HG03135 (cell line): Measurements from ENCODE around the gene IFT88.

Experiments used
- ATAC-seq: cut with Tn5 transposase; IDR thresholded peaks from one replicate; pipeline ENCODE4 v1.9.1; 2021; ENCODE audit warnings: mild to moderate bottlenecking, moderate library complexity; ENCODE audit not compliant: unreplicated experiment

Gene IFT88

GRCh38 chr13:20682061-20682460, 115.1 kb downstream of the IFT88 start:
- no peak for ATAC-seq

GRCh38 chr13:20684041-20684440, 117.1 kb downstream of the IFT88 start:
- no peak for ATAC-seq

- ATAC-seq = no peak
These were observed 117.6 kb downstream of the IFT88 start for GRCh38 chr13:20684546-20684945.

- ATAC-seq = no peak
These were observed 118.1 kb downstream of the IFT88 start for GRCh38 chr13:20685092-20685491.

GRCh38 chr13:20686167-20686566, 119.2 kb downstream of the IFT88 start:
- ATAC-seq = no peak

- no peak for ATAC-seq
These were observed 120.1 kb downstream of the IFT88 start for GRCh38 chr13:20686863-20687579.

GRCh38 chr13:20689291-20689690, 122.3 kb downstream of the IFT88 start:
- ATAC-seq = no peak

- ATAC-seq = no peak
These were observed 124.7 kb downstream of the IFT88 start for GRCh38 chr13:20691616-20692015.

- ATAC-seq = no peak
These were observed 129.1 kb downstream of the IFT88 start for GRCh38 chr13:20696073-20696472.

GRCh38 chr13:20699715-20700114, 132.8 kb downstream of the IFT88 start:
- no peak for ATAC-seq

- no peak for ATAC-seq
These were observed 133.3 kb downstream of the IFT88 start for GRCh38 chr13:20700288-20700687.

GRCh38 chr13:20701461-20701860, 134.5 kb downstream of the IFT88 start:
- ATAC-seq = no peak

- ATAC-seq = no peak
These were observed 135.6 kb downstream of the IFT88 start for GRCh38 chr13:20702530-20702914.

- ATAC-seq = peak; percentile 36
These were observed 136.2 kb downstream of the IFT88 start, which contains the start of gene IL17D for GRCh38 chr13:20702915-20703779. TSS of gene IL17D (plus strand) at chr13:20703699. CDS start at chr13:20704002, 303 bp downstream.

GRCh38 chr13:20703780-20704458, 137.0 kb downstream of the IFT88 start:
- peak; percentile 95 for ATAC-seq

- ATAC-seq = no peak
These were observed 137.6 kb downstream of the IFT88 start for GRCh38 chr13:20704459-20705069.

- ATAC-seq = no peak
These were observed 139.7 kb downstream of the IFT88 start for GRCh38 chr13:20706661-20707060.

- ATAC-seq = no peak
These were observed 141.3 kb downstream of the IFT88 start for GRCh38 chr13:20708216-20708615.

- no peak for ATAC-seq
These were observed 142.4 kb downstream of the IFT88 start for GRCh38 chr13:20709369-20709768.

- no peak for ATAC-seq
These were observed 142.8 kb downstream of the IFT88 start for GRCh38 chr13:20709782-20710181.
